ENCODE measurements around the gene CIC. TPM values are rescaled to one million over a fixed set of nuclear protein-coding genes. Genes with fewer than 3 reads are reported as not detected.
"Not testable (repeated sequence)": the region's sequence is repeated elsewhere in the genome, so short reads cannot be mapped to it uniquely, and the experiment has no call there.

CIC gene
- total RNA-seq, 1 experiment from 2014 or later = 75.5 TPM

- H3K36me3 Mint-ChIP-seq (ENCODE audit: insufficient read depth, unreplicated experiment) = peaks cover 18% of the 10 kb centered on the region
- TF ChIP-seq CTCF (IDR thresholded peaks at IDR 0.05; ENCODE audit: unreplicated experiment) = no peak
- H3K4me1 Mint-ChIP-seq (ENCODE audit: low read depth, unreplicated experiment) = peaks cover 29% of the 10 kb centered on the region
- H3K27me3 Mint-ChIP-seq (ENCODE audit: unreplicated experiment) = peaks cover 12% of the 10 kb centered on the region
- H3K9me3 Mint-ChIP-seq (ENCODE audit: low read depth, unreplicated experiment) = no peaks in the 10 kb centered on the region
- no peak overlapping the region for H3K4me3 Mint-ChIP-seq (ENCODE audit: low read depth, unreplicated experiment)
- CTCF ChIA-PET = interaction anchor here (0.6 kb wide), 1 partner anchor 13 kb away, joined by 5 read pairs; no protein-coding TSS in a partner anchor
- intact Hi-C loops (cut with micrococcal nuclease; ENCODE audit: unreplicated experiment) = loop anchor here (10.0 kb wide), 1 partner anchor 223 kb away; no protein-coding TSS in a partner anchor
- no TSS peak for BruUV-seq (replicated peaks)
- no peak for DNase-seq
- no peak overlapping the region for H3K27ac Mint-ChIP-seq (ENCODE audit: unreplicated experiment)
These were observed 59.1 kb downstream of the CIC start for GRCh38 chr19:42328106-42328505.

- intact Hi-C loops (cut with micrococcal nuclease; ENCODE audit: unreplicated experiment) = loop anchor here (10.0 kb wide), 1 partner anchor 224 kb away; no protein-coding TSS in a partner anchor
- Mint-ChIP-seq H3K27ac (ENCODE audit: unreplicated experiment) (no peak overlapping the region), H3K36me3 (ENCODE audit: insufficient read depth, unreplicated experiment) (peaks cover 18% of the 10 kb centered on the region), H3K4me3 (ENCODE audit: low read depth, unreplicated experiment) (no peak overlapping the region), H3K4me1 (ENCODE audit: low read depth, unreplicated experiment) (peaks cover 29% of the 10 kb centered on the region), H3K27me3 (ENCODE audit: unreplicated experiment) (peaks cover 12% of the 10 kb centered on the region), H3K9me3 (ENCODE audit: low read depth, unreplicated experiment) (no peaks in the 10 kb centered on the region)
- no TSS peak for BruUV-seq (replicated peaks)
- no peak for DNase-seq
- CTCF ChIA-PET = no interaction called here
- no peak for TF ChIP-seq CTCF (IDR thresholded peaks at IDR 0.05; ENCODE audit: unreplicated experiment)
These were observed 59.8 kb downstream of the CIC start for GRCh38 chr19:42328854-42329253.

- TF ChIP-seq CTCF (IDR thresholded peaks at IDR 0.05; ENCODE audit: unreplicated experiment) = no peak
- CTCF ChIA-PET = no interaction called here
- H3K27ac Mint-ChIP-seq (ENCODE audit: unreplicated experiment) = no peak overlapping the region
- peaks cover 23% of the 10 kb centered on the region for H3K4me1 Mint-ChIP-seq (ENCODE audit: low read depth, unreplicated experiment)
- no peaks in the 10 kb centered on the region for H3K9me3 Mint-ChIP-seq (ENCODE audit: low read depth, unreplicated experiment)
- no TSS peak for BruUV-seq (replicated peaks)
- intact Hi-C loops (cut with micrococcal nuclease; ENCODE audit: unreplicated experiment) = no loop called here
- H3K36me3 Mint-ChIP-seq (ENCODE audit: insufficient read depth, unreplicated experiment) = peaks cover 10% of the 10 kb centered on the region
- H3K4me3 Mint-ChIP-seq (ENCODE audit: low read depth, unreplicated experiment) = no peak overlapping the region
- peaks cover 3% of the 10 kb centered on the region for H3K27me3 Mint-ChIP-seq (ENCODE audit: unreplicated experiment)
- DNase-seq = no peak
These were observed 61.2 kb downstream of the CIC start for GRCh38 chr19:42330241-42330711.

- not testable (repeated sequence) for H3K27me3 Mint-ChIP-seq (ENCODE audit: unreplicated experiment); DNase-seq
- CTCF ChIA-PET = interaction anchor here (0.7 kb wide), 3 partner anchors 78 to 159 kb away, joined by 3 to 5 read pairs (median 3); no protein-coding TSS in a partner anchor
These were observed 62.3 kb downstream of the CIC start for GRCh38 chr19:42331333-42331732.

GRCh38 chr19:42332059-42332458, 63.0 kb downstream of the CIC start:
- Mint-ChIP-seq H3K36me3 (ENCODE audit: insufficient read depth, unreplicated experiment) (no peaks in the 10 kb centered on the region), H3K9me3 (ENCODE audit: low read depth, unreplicated experiment) (no peaks in the 10 kb centered on the region), H3K27me3 (ENCODE audit: unreplicated experiment) (no peaks in the 10 kb centered on the region), H3K4me3 (ENCODE audit: low read depth, unreplicated experiment) (no peak overlapping the region), H3K27ac (ENCODE audit: unreplicated experiment) (no peak overlapping the region), H3K4me1 (ENCODE audit: low read depth, unreplicated experiment) (peaks cover 17% of the 10 kb centered on the region)
- intact Hi-C loops (cut with micrococcal nuclease; ENCODE audit: unreplicated experiment) = no loop called here
- DNase-seq = no peak
- no peak for TF ChIP-seq CTCF (IDR thresholded peaks at IDR 0.05; ENCODE audit: unreplicated experiment)
- CTCF ChIA-PET = interaction anchor here (0.6 to 0.7 kb wide), 4 partner anchors 77 to 160 kb away, joined by 3 to 6 read pairs (median 4); no protein-coding TSS in a partner anchor
- BruUV-seq (replicated peaks) = no TSS peak

More at GRCh38 chr19:42331333-42331732, 62.3 kb downstream of the CIC start:
- H3K27ac Mint-ChIP-seq (ENCODE audit: unreplicated experiment); intact Hi-C loops (cut with micrococcal nuclease; ENCODE audit: unreplicated experiment); H3K4me3 Mint-ChIP-seq (ENCODE audit: low read depth, unreplicated experiment); H3K36me3 Mint-ChIP-seq (ENCODE audit: insufficient read depth, unreplicated experiment); BruUV-seq (replicated peaks); H3K9me3 Mint-ChIP-seq (ENCODE audit: low read depth, unreplicated experiment): not testable (repeated sequence)
- H3K4me1 Mint-ChIP-seq (ENCODE audit: low read depth, unreplicated experiment) = peaks cover 22% of the 10 kb centered on the region

Data from Calu3 (cell line).